Stimulated activated CD8-positive, alpha-beta memory T cell treated with anti-CD3 and anti-CD28 coated beads, Interleukin-12 subunit alpha, Interleukin-12 subunit beta, amount 100 ng/mL, for 1 hour (primary cell): ENCODE measurements around the gene ACBD6.

Experiments used
- DNase-seq: peaks from one replicate; pipeline ENCODE4 v3.0.0-alpha.2; 2020; ENCODE audit warnings: low read depth

Gene ACBD6

DNA sequence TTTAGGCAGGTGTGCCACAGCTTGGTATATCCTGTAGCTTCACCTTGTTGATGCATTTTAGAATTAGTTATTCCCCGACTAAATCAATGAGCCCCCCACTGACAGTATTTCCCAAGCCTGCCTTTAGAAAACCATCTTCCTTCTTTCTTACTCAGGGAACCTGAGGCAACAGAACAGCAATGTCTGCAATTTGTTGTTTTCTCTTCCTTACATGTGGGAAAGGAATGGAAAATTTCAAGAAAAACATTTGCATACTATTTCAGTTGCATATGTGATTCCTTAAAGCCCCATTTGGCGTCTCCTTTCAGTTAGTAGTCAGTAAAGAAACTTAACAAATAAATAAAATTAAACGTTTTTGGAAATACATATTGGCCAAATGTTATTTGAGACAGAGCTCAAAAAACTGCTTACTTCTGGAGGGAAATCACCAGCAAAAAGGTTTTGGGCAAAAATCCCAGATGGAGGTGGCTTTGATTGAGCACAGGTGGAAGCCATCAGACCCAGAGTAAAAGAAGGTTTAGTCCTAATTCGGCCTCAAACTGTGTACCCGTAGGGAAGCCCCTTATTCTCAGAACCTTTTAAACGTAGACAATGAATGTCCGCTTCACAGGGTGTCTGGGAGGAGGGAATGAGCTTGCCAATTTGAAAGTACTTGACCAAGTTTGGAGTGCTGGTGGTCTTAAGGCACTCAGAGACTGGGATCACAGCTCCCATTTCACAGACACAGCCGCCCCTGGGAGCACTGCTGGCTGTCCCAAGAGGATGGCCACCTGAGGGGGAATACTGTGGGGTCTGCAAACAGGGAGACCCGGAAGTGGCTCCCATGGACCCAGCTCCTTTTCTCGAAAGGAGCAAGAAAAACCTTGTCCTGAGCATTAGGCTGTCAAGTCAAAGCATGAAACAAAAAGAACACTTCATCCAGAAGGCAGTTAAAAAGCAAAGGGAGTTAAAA is 263.0 kb downstream of the ACBD6 start:
- DNase-seq = no peak

DNA sequence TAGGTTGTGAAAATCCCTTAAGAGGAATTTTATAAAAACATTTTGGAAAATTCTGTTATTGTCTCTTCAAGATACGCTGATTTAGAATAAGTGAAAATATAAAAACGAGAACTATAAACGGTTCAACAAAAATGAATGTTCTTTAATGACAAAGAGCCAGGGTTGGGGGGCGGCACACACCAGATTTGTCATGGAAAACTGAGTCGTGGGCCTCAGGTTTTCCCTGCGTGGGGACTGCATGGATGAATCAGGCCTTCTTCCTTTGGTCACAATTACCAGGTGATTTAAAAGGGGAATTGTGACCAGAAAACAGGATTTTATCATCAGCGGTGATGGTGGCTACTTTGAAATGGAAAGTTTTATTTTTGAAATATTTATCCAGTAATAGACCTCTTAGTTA is 263.7 kb downstream of the ACBD6 start:
- DNase-seq = no peak
